Activated CD4-positive, alpha-beta T cell treated with anti-CD3 and anti-CD28 coated beads, Interleukin-2, Interleukin-6, amounts not matched to agents 100 ng/mL and 50 ng/mL, durations not matched to agents 16 hours and 8 hours (primary cell): ENCODE measurements around the gene TM7SF2.

Experiments used
- DNase-seq: peaks from one replicate; pipeline ENCODE4 v3.0.0-alpha.2; 2020

Gene TM7SF2

DNA sequence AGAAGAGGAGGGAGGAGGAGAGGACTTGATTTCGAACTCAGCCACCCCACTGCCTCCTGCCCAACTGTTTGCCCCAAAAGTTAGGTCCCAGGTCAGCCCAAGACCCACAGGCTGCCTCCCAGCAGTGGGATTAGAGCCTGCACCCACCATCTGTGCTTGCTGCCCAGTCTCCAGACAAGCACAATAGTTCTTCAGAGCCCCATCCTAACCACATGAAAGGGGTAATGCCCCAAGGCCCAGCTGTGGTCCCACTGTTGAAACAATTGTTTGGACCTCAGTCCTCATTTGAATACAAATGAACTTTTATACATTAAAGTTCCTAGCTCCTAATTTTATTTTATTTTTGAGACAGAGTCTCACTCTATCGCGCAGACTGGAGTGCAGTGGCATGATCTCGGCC lies 21.0 kb upstream of the TM7SF2 start:
- DNase-seq: no peak

- DNase-seq: no peak
Observed at GRCh38 chr11:65095427-65095826, 16.2 kb upstream of the TM7SF2 start.

- DNase-seq: peak; percentile 91
Observed at GRCh38 chr11:65095974-65096806, 15.5 kb upstream of the TM7SF2 start, which contains the start of gene VPS51. Gene VPS51, plus strand, starts transcription at chr11:65096214. Its CDS starts 37 bp downstream, at chr11:65096251.

- no peak for DNase-seq
Observed at GRCh38 chr11:65096926-65097325, 14.7 kb upstream of the TM7SF2 start.

DNA sequence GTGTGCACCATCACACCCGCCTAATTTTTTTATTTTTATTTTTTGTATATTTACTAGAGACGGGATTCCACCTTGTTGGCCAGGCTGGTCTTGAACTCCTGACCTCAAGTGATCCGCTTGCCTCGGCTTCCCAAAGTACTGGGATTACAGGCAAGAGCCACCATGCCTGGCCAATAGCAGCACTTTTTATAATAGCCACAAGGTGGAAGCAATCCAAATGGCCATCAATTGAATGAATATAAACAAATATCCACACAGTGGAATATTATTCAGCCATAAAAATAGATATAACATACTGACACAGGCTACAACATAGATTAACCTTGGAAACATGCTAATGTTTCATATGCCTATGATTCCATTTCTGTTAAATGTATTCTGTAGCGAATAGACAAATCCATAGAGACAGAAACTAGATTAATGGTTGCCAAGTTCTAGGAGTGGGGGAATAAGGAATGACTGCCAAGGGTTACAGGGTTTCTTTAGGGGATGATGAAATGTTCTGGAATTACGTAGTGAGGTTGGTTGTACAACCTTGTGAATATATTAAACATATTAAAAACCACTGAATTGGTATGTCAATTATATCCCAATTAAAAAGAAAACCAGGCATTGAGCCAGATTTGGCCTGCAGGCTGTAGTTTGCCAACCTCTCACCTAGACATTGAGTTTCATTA lies 10.9 kb upstream of the TM7SF2 start:
- DNase-seq: no peak

- DNase-seq: no peak
Observed at GRCh38 chr11:65102142-65103095, 9.3 kb upstream of the TM7SF2 start.

DNA sequence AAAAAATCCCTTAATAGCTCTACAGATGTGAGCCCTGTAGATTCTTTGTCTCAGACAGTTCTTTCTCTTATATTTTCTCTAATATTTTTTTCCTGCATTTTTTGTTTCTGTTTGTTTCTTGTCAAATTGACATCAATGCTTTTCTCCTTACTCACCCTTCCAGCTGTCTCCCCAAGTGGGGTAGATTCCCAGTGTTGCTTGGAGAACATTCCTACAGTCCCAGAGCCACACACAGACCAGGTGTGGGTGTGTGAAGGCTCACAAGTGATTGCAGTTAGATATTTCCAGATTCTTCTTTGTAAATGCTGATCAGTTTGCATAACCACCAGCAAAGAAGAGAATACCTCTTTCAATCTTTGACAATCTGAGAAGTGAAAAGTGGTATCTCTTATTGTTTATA lies 8.2 kb upstream of the TM7SF2 start:
- DNase-seq: no peak

DNA sequence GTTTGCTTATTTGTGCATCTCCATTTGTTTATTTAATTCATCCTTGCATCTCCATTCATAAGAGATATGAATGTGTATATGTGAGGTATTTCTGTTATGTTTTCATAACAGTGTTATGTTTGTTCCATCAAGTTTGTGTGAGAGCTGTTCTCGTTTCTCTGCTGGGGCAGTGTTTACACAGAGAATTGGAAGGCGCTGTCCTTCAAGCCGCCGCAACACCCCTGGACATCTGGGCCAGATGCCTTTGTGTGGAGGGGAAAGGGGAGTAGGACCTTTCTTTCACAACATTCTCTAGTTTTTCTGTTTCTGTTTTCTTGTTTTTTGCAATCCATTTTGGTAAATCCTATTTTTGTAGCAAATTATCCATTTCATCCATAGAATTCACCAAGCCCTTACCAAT lies 7.0 kb upstream of the TM7SF2 start:
- DNase-seq: no peak

GRCh38 chr11:65107078-65107477 lies 4.6 kb upstream of the TM7SF2 start:
- no peak for DNase-seq

DNA sequence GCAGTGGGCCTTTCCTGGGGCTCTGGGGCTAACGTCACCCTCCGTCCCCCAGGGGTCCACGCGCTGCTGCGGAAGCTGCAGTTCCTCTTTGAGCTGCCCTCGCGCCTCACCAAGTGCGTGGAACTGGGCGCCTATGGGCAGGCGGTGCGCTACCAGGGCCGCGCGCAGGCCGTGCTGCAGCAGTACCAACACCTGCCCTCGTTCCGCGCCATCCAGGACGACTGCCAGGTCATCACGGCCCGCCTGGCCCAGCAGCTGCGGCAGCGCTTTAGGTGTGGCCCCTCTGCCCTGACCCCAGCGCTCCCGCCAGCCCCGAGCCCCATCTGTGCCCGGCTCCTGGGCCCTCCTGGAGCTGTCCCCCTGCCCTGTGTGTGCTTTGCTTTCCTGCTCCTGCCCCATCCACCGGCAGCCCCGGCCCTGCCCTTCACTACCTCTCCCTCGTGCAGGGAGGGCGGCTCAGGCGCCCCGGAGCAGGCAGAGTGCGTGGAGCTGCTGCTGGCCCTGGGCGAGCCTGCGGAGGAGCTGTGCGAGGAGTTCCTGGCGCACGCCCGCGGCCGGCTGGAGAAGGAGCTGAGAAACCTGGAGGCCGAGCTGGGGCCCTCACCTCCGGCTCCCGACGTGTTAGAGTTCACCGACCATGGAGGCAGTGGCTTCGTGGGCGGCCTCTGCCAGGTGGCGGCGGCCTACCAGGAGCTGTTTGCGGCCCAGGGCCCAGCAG lies 3.8 kb upstream of the TM7SF2 start:
- no peak for DNase-seq

GRCh38 chr11:65108469-65109123 lies 3.1 kb upstream of the TM7SF2 start:
- no peak for DNase-seq

DNA sequence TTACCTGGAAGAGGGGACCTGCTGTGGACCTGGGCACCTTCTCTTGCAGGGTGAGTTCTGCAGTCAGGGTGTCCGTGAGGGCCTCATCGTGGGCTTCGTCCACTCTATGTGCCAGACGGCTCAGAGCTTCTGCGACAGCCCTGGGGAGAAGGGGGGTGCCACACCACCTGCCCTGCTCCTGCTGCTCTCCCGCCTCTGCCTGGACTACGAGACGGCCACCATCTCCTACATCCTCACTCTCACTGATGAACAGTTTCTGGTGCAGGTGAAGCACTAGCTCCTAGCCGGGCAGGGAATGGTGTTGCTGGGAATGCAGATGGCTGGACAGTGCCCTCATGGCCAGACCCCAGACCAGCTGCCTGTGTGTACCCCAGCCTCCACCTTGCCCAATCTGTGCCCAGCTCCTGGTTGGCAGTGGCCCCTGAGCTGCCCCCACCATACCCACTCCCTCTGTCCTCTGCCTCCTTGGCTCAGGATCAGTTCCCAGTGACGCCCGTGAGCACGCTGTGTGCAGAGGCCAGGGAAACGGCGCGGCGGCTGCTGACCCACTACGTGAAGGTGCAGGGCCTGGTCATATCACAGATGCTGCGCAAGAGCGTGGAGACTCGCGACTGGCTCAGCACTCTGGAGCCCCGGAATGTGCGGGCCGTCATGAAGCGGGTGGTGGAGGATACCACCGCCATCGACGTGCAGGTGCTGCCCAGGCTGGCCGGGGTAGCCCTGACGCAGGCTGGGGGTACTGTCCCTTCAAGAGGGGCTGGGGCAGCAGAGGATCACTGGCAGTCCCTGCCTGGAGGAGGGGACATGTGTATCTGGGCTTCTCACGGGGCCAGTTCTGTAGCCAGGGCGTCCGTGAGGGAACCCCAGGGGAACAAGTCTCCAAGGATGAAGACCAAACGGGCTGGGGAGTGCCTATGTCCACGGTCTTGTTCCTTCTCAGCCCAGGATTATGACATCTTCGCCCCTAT lies 2.2 kb upstream of the TM7SF2 start:
- no peak for DNase-seq

- DNase-seq: peak; percentile 96
Observed at GRCh38 chr11:65110354-65110861, 1.3 kb upstream of the TM7SF2 start.

DNA sequence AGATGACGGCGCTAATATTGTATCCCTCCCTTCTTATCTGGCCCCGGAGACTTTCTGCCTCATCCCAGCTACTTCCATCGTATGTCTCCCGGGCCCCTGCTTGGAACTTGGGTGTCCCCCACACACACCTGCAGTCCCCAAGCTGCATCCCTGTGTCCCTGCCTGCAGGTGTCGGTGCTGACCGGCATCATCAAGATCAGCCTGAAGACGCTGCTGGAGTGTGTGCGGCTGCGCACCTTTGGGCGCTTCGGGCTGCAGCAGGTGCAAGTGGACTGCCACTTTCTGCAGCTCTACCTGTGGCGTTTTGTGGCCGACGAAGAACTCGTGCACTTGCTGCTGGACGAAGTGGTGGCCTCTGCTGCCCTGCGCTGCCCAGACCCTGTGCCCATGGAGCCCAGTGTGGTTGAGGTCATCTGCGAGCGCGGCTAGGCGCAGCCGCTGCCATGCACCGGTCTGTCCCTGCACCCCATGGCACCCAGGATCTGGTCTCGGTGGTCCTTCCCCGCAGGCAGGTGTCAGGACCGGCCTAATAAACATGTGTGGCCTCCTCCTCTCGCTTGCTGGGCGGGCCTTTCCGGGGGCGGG lies 421 bp upstream of the TM7SF2 start:
- no peak for DNase-seq

GRCh38 chr11:65112546-65113360 lies 1.1 kb downstream of the TM7SF2 start:
- peak; percentile 84 for DNase-seq

DNA sequence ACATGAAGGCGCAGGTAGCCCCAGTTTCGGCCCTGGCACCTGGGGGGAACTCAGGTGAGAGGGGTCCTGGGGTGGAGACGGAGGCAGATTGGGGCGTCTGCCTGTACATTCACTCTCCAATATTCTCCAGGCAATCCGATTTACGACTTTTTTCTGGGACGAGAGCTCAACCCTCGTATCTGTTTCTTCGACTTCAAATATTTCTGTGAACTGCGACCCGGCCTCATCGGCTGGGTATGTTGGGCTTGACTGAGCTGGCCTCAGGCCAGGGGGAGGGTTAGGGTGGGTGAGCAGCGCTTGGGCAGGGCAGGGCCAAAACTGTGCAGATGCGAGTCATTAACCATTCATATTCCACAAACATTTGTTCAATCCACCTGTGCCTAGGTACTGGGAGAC lies 1.7 kb downstream of the TM7SF2 start:
- DNase-seq: no peak

DNA sequence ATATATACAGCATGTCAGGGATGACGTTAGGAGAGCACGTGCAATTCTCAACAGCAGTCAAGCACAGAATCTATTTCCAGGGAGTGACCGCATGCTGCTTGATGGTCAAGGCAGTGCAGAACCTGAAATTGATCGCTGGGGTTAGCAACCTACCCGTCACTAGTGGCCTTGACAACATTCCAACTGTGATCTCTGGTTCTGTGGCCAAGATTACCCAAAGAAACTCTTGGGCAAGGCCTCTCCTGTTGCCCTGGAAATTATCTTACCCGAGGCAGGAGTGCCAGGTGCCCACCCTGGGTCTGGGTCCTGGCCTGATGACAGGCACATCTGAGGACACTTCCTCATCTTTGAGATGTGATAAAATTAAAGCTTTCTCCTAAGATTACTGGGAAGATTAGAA lies 2.2 kb downstream of the TM7SF2 start:
- no peak for DNase-seq

GRCh38 chr11:65114538-65115171 lies 3.0 kb downstream of the TM7SF2 start:
- DNase-seq: no peak
